ENCODE data around the gene DAGLB.

Gene DAGLB

GRCh38 chr7:6495597-6496262, 48.0 kb upstream of the DAGLB start:
- TF ChIP-seq EZH2phosphoT487 (IDR thresholded peaks at IDR 0.05; ENCODE audit: borderline replicate concordance, low read length) (no peak), CTCF (IDR thresholded peaks at IDR 0.05; ENCODE audit: low read depth, low read length, poor library complexity, severe bottlenecking) (no peak)
- H4K20me1 ChIP-seq (ENCODE audit: control insufficient read depth, insufficient read depth, low read depth, low read length): no peaks in the 10 kb centered on the region
- no peak overlapping the region for H3K4me2 ChIP-seq (ENCODE audit: low read length)
- no peaks in the 10 kb centered on the region for H3K9me3 ChIP-seq (ENCODE audit: control insufficient read depth, insufficient read depth, low read length)
- no peaks in the 10 kb centered on the region for H3K79me2 ChIP-seq (ENCODE audit: control insufficient read depth, low read length)
- H3K4me1 ChIP-seq (ENCODE audit: control insufficient read depth, low read length): no peaks in the 10 kb centered on the region
- no peak overlapping the region for H3K27ac ChIP-seq (ENCODE audit: low read depth, low read length)
- H3K9me2 ChIP-seq (replicated peaks; ENCODE audit: control insufficient read depth, low read length): no peaks in the 10 kb centered on the region
- no peak overlapping the region for H3K4me3 ChIP-seq (ENCODE audit: low read length)
- peaks cover 12% of the 10 kb centered on the region for H3K27me3 ChIP-seq (ENCODE audit: control insufficient read depth, low read length)
- H3K36me3 ChIP-seq (ENCODE audit: control insufficient read depth, low read length): no peaks in the 10 kb centered on the region
- no peaks in the 10 kb centered on the region for H3F3A ChIP-seq (ENCODE audit: control insufficient read depth, insufficient read depth)

GRCh38 chr7:6494365-6494764, 46.6 kb upstream of the DAGLB start:
- Histone ChIP-seq H3K9me3 (ENCODE audit: control insufficient read depth, insufficient read depth, low read length) (no peaks in the 10 kb centered on the region), H3K4me1 (ENCODE audit: control insufficient read depth, low read length) (peaks cover 5% of the 10 kb centered on the region), H4K20me1 (ENCODE audit: control insufficient read depth, insufficient read depth, low read depth, low read length) (no peaks in the 10 kb centered on the region), H3K9me2 (replicated peaks; ENCODE audit: control insufficient read depth, low read length) (no peaks in the 10 kb centered on the region), H3K4me3 (ENCODE audit: low read length) (no peak overlapping the region), H3K27me3 (ENCODE audit: control insufficient read depth, low read length) (peaks cover 12% of the 10 kb centered on the region), H3K27ac (ENCODE audit: low read depth, low read length) (no peak overlapping the region), H3K79me2 (ENCODE audit: control insufficient read depth, low read length) (no peaks in the 10 kb centered on the region), H3K4me2 (ENCODE audit: low read length) (no peak overlapping the region), H3F3A (ENCODE audit: control insufficient read depth, insufficient read depth) (no peaks in the 10 kb centered on the region), H3K36me3 (ENCODE audit: control insufficient read depth, low read length) (no peaks in the 10 kb centered on the region)
- TF ChIP-seq CTCF (IDR thresholded peaks at IDR 0.05; ENCODE audit: low read depth, low read length, poor library complexity, severe bottlenecking) (no peak), EZH2phosphoT487 (IDR thresholded peaks at IDR 0.05; ENCODE audit: borderline replicate concordance, low read length) (no peak)

GRCh38 chr7:6491194-6491593, 43.4 kb upstream of the DAGLB start:
- Histone ChIP-seq H3F3A (ENCODE audit: control insufficient read depth, insufficient read depth) (no peaks in the 10 kb centered on the region), H3K9me3 (ENCODE audit: control insufficient read depth, insufficient read depth, low read length) (no peaks in the 10 kb centered on the region), H3K4me3 (ENCODE audit: low read length) (no peak overlapping the region), H3K27ac (ENCODE audit: low read depth, low read length) (no peak overlapping the region), H3K4me2 (ENCODE audit: low read length) (no peak overlapping the region), H3K79me2 (ENCODE audit: control insufficient read depth, low read length) (no peaks in the 10 kb centered on the region), H4K20me1 (ENCODE audit: control insufficient read depth, insufficient read depth, low read depth, low read length) (no peaks in the 10 kb centered on the region), H3K27me3 (ENCODE audit: control insufficient read depth, low read length) (peaks cover 12% of the 10 kb centered on the region), H3K4me1 (ENCODE audit: control insufficient read depth, low read length) (peaks cover 8% of the 10 kb centered on the region), H3K9me2 (replicated peaks; ENCODE audit: control insufficient read depth, low read length) (no peaks in the 10 kb centered on the region), H3K36me3 (ENCODE audit: control insufficient read depth, low read length) (no peaks in the 10 kb centered on the region)
- TF ChIP-seq EZH2phosphoT487 (IDR thresholded peaks at IDR 0.05; ENCODE audit: borderline replicate concordance, low read length): no peak
- TF ChIP-seq CTCF (IDR thresholded peaks at IDR 0.05; ENCODE audit: low read depth, low read length, poor library complexity, severe bottlenecking): no peak
